Spleen (tissue), 7 donors: ENCODE measurements around the gene TWF1.

ENCODE experiments used
- POLR2A ChIP-seq, 3 donors: fragments of 450-650 bp; IDR thresholded peaks; one replicate each; pipeline ENCODE4 v1.5.1; 2017; ENCODE audit warnings: antibody characterized with exemption in 3 of 3, mild to moderate bottlenecking in 1 of 3
- TF ChIP-seq, protein P1 (sequence below), 11 experiments: fragments of 200-600 bp in 7 of 11; fragments of 450-650 bp in 4 of 11; sonication (generic) in 4 of 11; IDR thresholded peaks in 8 of 11; conservative IDR thresholded peaks in 3 of 11; 1 replicate in 7 of 11; 2 replicates in 4 of 11; pipeline versions ENCODE4 v1.4.0 to v1.8.0; 2016 to 2021; ENCODE audit warnings: antibody characterized with exemption in 11 of 11, inconsistent platforms in 4 of 11, mild to moderate bottlenecking in 1 of 11
- donor health status: DM: no; HTN: no; CAD: no; lungs with moderate emphysema.
- donor health status: DM: no; HTN: no; CAD: no.
- donor health status: DM: no; HTN: no; CAD: no.

DNA sequence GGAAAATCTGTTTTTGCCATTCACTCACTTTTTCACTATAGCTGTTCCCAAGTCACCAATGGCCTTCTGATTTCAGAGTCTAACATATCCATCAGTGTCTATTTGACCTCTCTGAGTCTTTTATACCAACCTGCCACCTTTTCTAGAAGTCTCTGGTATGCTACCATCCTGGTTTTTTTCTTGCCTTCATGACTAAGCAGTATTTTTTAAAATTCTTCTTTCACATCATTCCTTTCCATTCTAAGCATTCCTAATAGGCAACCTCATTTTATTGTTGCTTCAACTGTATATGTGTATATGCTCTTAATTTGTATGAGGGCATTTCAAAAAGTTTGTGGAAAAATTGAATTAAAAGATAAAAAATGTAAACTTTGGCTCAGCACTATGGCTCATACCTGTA, 42.3 kb downstream of the TWF1 start:
- TF ChIP-seq, protein P1, sequence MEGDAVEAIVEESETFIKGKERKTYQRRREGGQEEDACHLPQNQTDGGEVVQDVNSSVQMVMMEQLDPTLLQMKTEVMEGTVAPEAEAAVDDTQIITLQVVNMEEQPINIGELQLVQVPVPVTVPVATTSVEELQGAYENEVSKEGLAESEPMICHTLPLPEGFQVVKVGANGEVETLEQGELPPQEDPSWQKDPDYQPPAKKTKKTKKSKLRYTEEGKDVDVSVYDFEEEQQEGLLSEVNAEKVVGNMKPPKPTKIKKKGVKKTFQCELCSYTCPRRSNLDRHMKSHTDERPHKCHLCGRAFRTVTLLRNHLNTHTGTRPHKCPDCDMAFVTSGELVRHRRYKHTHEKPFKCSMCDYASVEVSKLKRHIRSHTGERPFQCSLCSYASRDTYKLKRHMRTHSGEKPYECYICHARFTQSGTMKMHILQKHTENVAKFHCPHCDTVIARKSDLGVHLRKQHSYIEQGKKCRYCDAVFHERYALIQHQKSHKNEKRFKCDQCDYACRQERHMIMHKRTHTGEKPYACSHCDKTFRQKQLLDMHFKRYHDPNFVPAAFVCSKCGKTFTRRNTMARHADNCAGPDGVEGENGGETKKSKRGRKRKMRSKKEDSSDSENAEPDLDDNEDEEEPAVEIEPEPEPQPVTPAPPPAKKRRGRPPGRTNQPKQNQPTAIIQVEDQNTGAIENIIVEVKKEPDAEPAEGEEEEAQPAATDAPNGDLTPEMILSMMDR (IDR thresholded peaks at IDR 0.05 in 8 of 11, conservative IDR thresholded peaks at IDR 0.05 in 3 of 11): no peak
- TF ChIP-seq POLR2A (IDR thresholded peaks at IDR 0.05): no peak
